H9 (cell line): Measurements from ENCODE around the gene MOXD1. TPM values are rescaled to one million over a fixed set of nuclear protein-coding genes. Genes with fewer than 3 reads are reported as not detected.

Source experiments
- DNase-seq: peaks from one replicate; pipeline ENCODE4 v3.0.0-alpha.2; 2017
- H2AFZ ChIP-seq: one replicate; pipeline ENCODE4 v1.6.1; 2013; ENCODE audit warnings: mild to moderate bottlenecking, low read length, control low read depth, moderate library complexity
- H2AK5ac ChIP-seq: 2 replicates; pipeline ENCODE4 v1.6.1; 2013; ENCODE audit warnings: low read length, control low read depth, mixed read lengths; ENCODE audit not compliant: insufficient read length
- H2BK120ac ChIP-seq: one replicate; pipeline ENCODE4 v1.6.1; 2013; ENCODE audit warnings: low read depth, mild to moderate bottlenecking, low read length, control low read depth, inconsistent platforms; ENCODE audit not compliant: poor library complexity, severe bottlenecking
- H2BK12ac ChIP-seq: 2 replicates; pipeline ENCODE4 v1.6.1; 2013; ENCODE audit warnings: low read length, control low read depth, mixed read lengths, low read depth; ENCODE audit not compliant: insufficient read length
- H2BK15ac ChIP-seq: 2 replicates; pipeline ENCODE4 v1.6.1; 2013; ENCODE audit warnings: low read depth, low read length, control low read depth
- H2BK20ac ChIP-seq: one replicate; pipeline ENCODE4 v1.6.1; 2013; ENCODE audit warnings: low read depth, mild to moderate bottlenecking, low read length, control low read depth, inconsistent platforms; ENCODE audit not compliant: poor library complexity, severe bottlenecking
- H2BK5ac ChIP-seq: 2 replicates; pipeline ENCODE4 v1.6.1; 2013; ENCODE audit warnings: low read length, control low read depth, mixed read lengths; ENCODE audit not compliant: insufficient read length
- H3K14ac ChIP-seq: 2 replicates; pipeline ENCODE4 v1.6.1; 2013; ENCODE audit warnings: low read length, control low read depth; ENCODE audit not compliant: insufficient read depth
- H3K18ac ChIP-seq: 2 replicates; pipeline ENCODE4 v1.6.1; 2013; ENCODE audit warnings: low read depth, mild to moderate bottlenecking, mixed read lengths, low read length, control low read depth; ENCODE audit not compliant: insufficient read length
- H3K23ac ChIP-seq: 2 replicates; pipeline ENCODE4 v1.6.1; 2013; ENCODE audit warnings: low read length, control low read depth, mixed read lengths, low read depth; ENCODE audit not compliant: insufficient read length
- H3K23me2 ChIP-seq: 2 replicates; pipeline ENCODE4 v1.6.1; 2013; ENCODE audit warnings: low read depth, mild to moderate bottlenecking, mixed read lengths, low read length, control low read depth; ENCODE audit not compliant: insufficient read length, poor library complexity, severe bottlenecking
- H3K27ac ChIP-seq: 2 replicates; pipeline ENCODE4 v1.5.1; 2013; ENCODE audit warnings: low read length, control low read depth, mixed read lengths, low read depth; ENCODE audit not compliant: insufficient read length
- H3K27me3 ChIP-seq: 2 replicates; pipeline ENCODE4 v1.6.1; 2013; ENCODE audit warnings: low read length, control low read depth, inconsistent platforms; ENCODE audit not compliant: insufficient read depth
- H3K4ac ChIP-seq: 2 replicates; pipeline ENCODE4 v1.6.1; 2013; ENCODE audit warnings: low read depth, mild to moderate bottlenecking, control low read depth, inconsistent platforms, low read length, moderate library complexity
- H3K4me1 ChIP-seq: 2 replicates; pipeline ENCODE4 v1.6.1; 2013; ENCODE audit warnings: low read length, control low read depth, inconsistent platforms; ENCODE audit not compliant: insufficient read depth
- H3K4me2 ChIP-seq: 2 replicates; pipeline ENCODE4 v1.6.1; 2013; ENCODE audit warnings: low read length, control low read depth, mixed read lengths; ENCODE audit not compliant: insufficient read length, insufficient read depth
- H3K56ac ChIP-seq: 2 replicates; pipeline ENCODE4 v1.6.1; 2013; ENCODE audit warnings: low read depth, mild to moderate bottlenecking, mixed read lengths, low read length, control low read depth; ENCODE audit not compliant: insufficient read length
- H3K79me1 ChIP-seq: 2 replicates; pipeline ENCODE4 v1.6.1; 2013; ENCODE audit warnings: low read depth, mild to moderate bottlenecking, moderate library complexity, low read length, control low read depth, inconsistent platforms; ENCODE audit not compliant: insufficient read depth, poor library complexity, severe bottlenecking
- H3K79me2 ChIP-seq: 2 replicates; pipeline ENCODE4 v1.6.1; 2013; ENCODE audit warnings: low read length, control low read depth, inconsistent platforms; ENCODE audit not compliant: insufficient read depth
- H3K9ac ChIP-seq: 2 replicates; pipeline ENCODE4 v1.6.1; 2013; ENCODE audit warnings: low read length, control low read depth, mixed read lengths; ENCODE audit not compliant: insufficient read length; ENCODE audit errors: extremely low read depth
- H3K9me3 ChIP-seq: one replicate; pipeline ENCODE4 v1.6.1; 2013; ENCODE audit warnings: low read depth, low read length, inconsistent platforms; ENCODE audit not compliant: control insufficient read depth
- H3T11ph ChIP-seq: one replicate; pipeline ENCODE4 v1.6.1; 2013; ENCODE audit warnings: mild to moderate bottlenecking, low read length, control low read depth, inconsistent platforms
- H4K20me1 ChIP-seq: one replicate; pipeline ENCODE4 v1.6.1; 2013; ENCODE audit not compliant: control insufficient read depth, insufficient read length, insufficient read depth
- H4K5ac ChIP-seq: 2 replicates; pipeline ENCODE4 v1.6.1; 2013; ENCODE audit warnings: low read depth, mild to moderate bottlenecking, mixed read lengths, low read length, control low read depth; ENCODE audit not compliant: insufficient read length
- H4K8ac ChIP-seq: replicated peaks from 2 replicates; pipeline ENCODE4 v1.6.1; 2013; ENCODE audit warnings: low read length, control low read depth, mixed read lengths, low read depth; ENCODE audit not compliant: insufficient read length
- H4K91ac ChIP-seq: 2 replicates; pipeline ENCODE4 v1.6.1; 2013; ENCODE audit warnings: low read depth, mild to moderate bottlenecking, moderate library complexity, mixed read lengths, low read length, control low read depth; ENCODE audit not compliant: insufficient read length
- H3K27ac Mint-ChIP-seq, 3 experiments: 2 replicates in 2 of 3; 3 replicates in 1 of 3; pipeline ENCODE4 v1.8.0; 2020 to 2021; ENCODE audit warnings: mixed read lengths in 3 of 3, mild to moderate bottlenecking in 1 of 3, moderate library complexity in 1 of 3
- H3K27me3 Mint-ChIP-seq: 2 replicates; pipeline ENCODE4 v1.8.0; 2021; ENCODE audit warnings: low read depth, mild to moderate bottlenecking, moderate library complexity, mixed read lengths
- H3K36me3 Mint-ChIP-seq, 3 experiments: 2 replicates in 2 of 3; 3 replicates in 1 of 3; pipeline ENCODE4 v1.8.0; 2020 to 2021; ENCODE audit warnings: low read depth in 3 of 3, mixed read lengths in 3 of 3; ENCODE audit not compliant: insufficient read depth in 1 of 3
- H3K4me1 Mint-ChIP-seq, 2 experiments: 2 replicates each; pipeline ENCODE4 v1.8.0; 2020; ENCODE audit warnings: mixed read lengths in 2 of 2
- H3K4me3 Mint-ChIP-seq, 2 experiments: 2 replicates in 1 of 2; 3 replicates in 1 of 2; pipeline ENCODE4 v1.8.0; 2020 to 2021; ENCODE audit warnings: mild to moderate bottlenecking in 2 of 2, mixed read lengths in 2 of 2, moderate library complexity in 1 of 2
- H3K9me3 Mint-ChIP-seq, 2 experiments: 2 replicates in 1 of 2; 3 replicates in 1 of 2; pipeline ENCODE4 v1.8.0; 2020; ENCODE audit warnings: mild to moderate bottlenecking in 2 of 2, mixed read lengths in 2 of 2, moderate library complexity in 1 of 2
- CTCF ChIP-seq: fragments of 200-600 bp; sonication (generic); conservative IDR thresholded peaks from 3 replicates; pipeline ENCODE4 v1.8.0; 2021; ENCODE audit warnings: antibody characterized with exemption, mild to moderate bottlenecking
- WGBS: extraction: QIAGEN DNeasy Blood & Tissue Kit; methylation state at CpG from one replicate; pipeline ENCODE4 v1.1.7; 2013; ENCODE audit warnings: missing lambda C conversion rate, low lambda C conversion rate, mixed read lengths; ENCODE audit not compliant: insufficient read length; ENCODE audit errors: extremely low coverage; 5-methylcytosine and 5-hydroxymethylcytosine counted together
- total RNA-seq: library from RNA; stranded (reverse); gene quantifications from 2 replicates; pipeline ENCODE4 v1.2.1, GENCODE V29; 2021

MOXD1 gene
- total RNA-seq, 1 experiment from 2014 or later: 2.3 TPM

- no peak overlapping the region for H3K27ac ChIP-seq
- no peak overlapping the region for H2BK5ac ChIP-seq
- H3K36me3 Mint-ChIP-seq: no peaks in the 10 kb centered on the region
- H3K79me1 ChIP-seq: no peaks in the 10 kb centered on the region
- no peak for TF ChIP-seq CTCF
- no CpG with 5 or more reads among the region's 3 CpGs for WGBS
- H3K23me2 ChIP-seq: no peaks in the 10 kb centered on the region
- H3K4me1 ChIP-seq: no peaks in the 10 kb centered on the region
- no peaks in the 10 kb centered on the region for H3K27me3 ChIP-seq
- DNase-seq: no peak
- H2AK5ac ChIP-seq: no peak overlapping the region
- H3T11ph ChIP-seq: no peak overlapping the region
- H3K4ac ChIP-seq: no peak overlapping the region
- no peak overlapping the region for H3K23ac ChIP-seq
- no peaks in the 10 kb centered on the region for H3K4me1 Mint-ChIP-seq
- no peak overlapping the region for H3K18ac ChIP-seq
- H3K9ac ChIP-seq: no peak overlapping the region
- H3K4me2 ChIP-seq: no peak overlapping the region
- no peak overlapping the region for H4K8ac ChIP-seq
- H3K27me3 Mint-ChIP-seq: peaks cover 4% of the 10 kb centered on the region
- H2BK20ac ChIP-seq: no peak overlapping the region
- no peak overlapping the region for H2AFZ ChIP-seq
- no peak overlapping the region for H2BK120ac ChIP-seq
- H3K4me3 Mint-ChIP-seq: no peak overlapping the region
- H3K56ac ChIP-seq: no peak overlapping the region
- H3K79me2 ChIP-seq: no peaks in the 10 kb centered on the region
- no peak overlapping the region for H2BK12ac ChIP-seq
- no peak overlapping the region for H4K5ac ChIP-seq
- H4K91ac ChIP-seq: no peak overlapping the region
- no peak overlapping the region for H2BK15ac ChIP-seq
- H4K20me1 ChIP-seq: no peaks in the 10 kb centered on the region
- H3K14ac ChIP-seq: no peak overlapping the region
- H3K9me3 Mint-ChIP-seq: no peaks in the 10 kb centered on the region
- no peaks in the 10 kb centered on the region for H3K9me3 ChIP-seq
- H3K27ac Mint-ChIP-seq: no peak overlapping the region
Measured at GRCh38 chr6:132410830-132411229, 9.6 kb upstream of the MOXD1 start.
